Trophoblast cell (in vitro differentiated cells and primary cell): ENCODE results near the gene TAC4.

Source experiments
- DNase-seq, 2 donors: peaks; one replicate each; pipeline ENCODE4 v3.0.0-alpha.2; 2016
- H2AFZ ChIP-seq: 2 replicates; pipeline ENCODE4 v1.6.1; 2013; ENCODE audit warnings: low read length, moderate library complexity, mild to moderate bottlenecking; ENCODE audit not compliant: insufficient read depth, poor library complexity
- H2AK5ac ChIP-seq: 2 replicates; pipeline ENCODE4 v1.6.1; 2013; ENCODE audit warnings: mild to moderate bottlenecking, low read length
- H2BK120ac ChIP-seq: 2 replicates; pipeline ENCODE4 v1.6.1; 2013; ENCODE audit warnings: low read length, mild to moderate bottlenecking, moderate library complexity; ENCODE audit not compliant: insufficient read depth, poor library complexity
- H2BK12ac ChIP-seq: 2 replicates; pipeline ENCODE4 v1.6.1; 2013; ENCODE audit warnings: mild to moderate bottlenecking, low read length, moderate library complexity
- H2BK5ac ChIP-seq: 2 replicates; pipeline ENCODE4 v1.6.1; 2013; ENCODE audit warnings: low read length, low read depth, moderate library complexity, mild to moderate bottlenecking; ENCODE audit not compliant: poor library complexity
- H3K14ac ChIP-seq: 2 replicates; pipeline ENCODE4 v1.6.1; 2013; ENCODE audit warnings: mild to moderate bottlenecking, low read length
- H3K18ac ChIP-seq: 2 replicates; pipeline ENCODE4 v1.6.1; 2013; ENCODE audit warnings: mild to moderate bottlenecking, low read length
- H3K23ac ChIP-seq: 2 replicates; pipeline ENCODE4 v1.6.1; 2013; ENCODE audit warnings: low read length
- H3K27ac ChIP-seq: 2 replicates; pipeline ENCODE4 v1.5.1; 2013; ENCODE audit warnings: low read depth, mild to moderate bottlenecking, inconsistent platforms, low read length, moderate library complexity
- H3K27me3 ChIP-seq: 2 replicates; pipeline ENCODE4 v1.6.1; 2013; ENCODE audit warnings: inconsistent platforms, mild to moderate bottlenecking, low read length, moderate library complexity; ENCODE audit not compliant: insufficient read depth
- H3K36me3 ChIP-seq, 2 experiments: 1 replicate in 1 of 2; 2 replicates in 1 of 2; pipeline ENCODE4 v1.6.1; 2013; ENCODE audit warnings: low read length in 2 of 2, mild to moderate bottlenecking in 2 of 2, moderate library complexity in 1 of 2; ENCODE audit not compliant: insufficient read depth in 2 of 2, control insufficient read depth in 1 of 2
- H3K4ac ChIP-seq: 2 replicates; pipeline ENCODE4 v1.6.1; 2013; ENCODE audit warnings: low read depth, mild to moderate bottlenecking, low read length, moderate library complexity
- H3K4me1 ChIP-seq, 2 experiments: 1 replicate in 1 of 2; 2 replicates in 1 of 2; pipeline ENCODE4 v1.6.1; 2013; ENCODE audit warnings: low read length in 2 of 2, mild to moderate bottlenecking in 2 of 2, moderate library complexity in 1 of 2; ENCODE audit not compliant: insufficient read depth in 2 of 2, control insufficient read depth in 1 of 2
- H3K4me2 ChIP-seq: 2 replicates; pipeline ENCODE4 v1.6.1; 2013; ENCODE audit warnings: inconsistent platforms, mild to moderate bottlenecking, low read length, moderate library complexity
- H3K4me3 ChIP-seq: 2 replicates; pipeline ENCODE4 v1.5.1; 2013; ENCODE audit warnings: mild to moderate bottlenecking, low read depth, low read length, inconsistent platforms
- H3K79me1 ChIP-seq: one replicate; pipeline ENCODE4 v1.6.1; 2013; ENCODE audit warnings: low read length
- H3K79me2 ChIP-seq: 2 replicates; pipeline ENCODE4 v1.6.1; 2013; ENCODE audit warnings: low read length, mild to moderate bottlenecking; ENCODE audit not compliant: control insufficient read depth, insufficient read depth, poor library complexity
- H3K9ac ChIP-seq: 2 replicates; pipeline ENCODE4 v1.6.1; 2013; ENCODE audit warnings: mild to moderate bottlenecking, low read length
- H3K9me3 ChIP-seq: 2 replicates; pipeline ENCODE4 v1.6.1; 2013; ENCODE audit warnings: low read depth, mild to moderate bottlenecking, control low read depth, inconsistent platforms, low read length; ENCODE audit not compliant: insufficient read depth
- H4K12ac ChIP-seq: 2 replicates; pipeline ENCODE4 v1.6.1; 2013; ENCODE audit warnings: low read depth, mild to moderate bottlenecking, low read length, moderate library complexity
- H4K8ac ChIP-seq: 2 replicates; pipeline ENCODE4 v1.6.1; 2013; ENCODE audit warnings: low read depth, mild to moderate bottlenecking, low read length, moderate library complexity
- H4K91ac ChIP-seq: one replicate; pipeline ENCODE4 v1.6.1; 2013; ENCODE audit warnings: low read depth, mild to moderate bottlenecking, low read length, moderate library complexity
- WGBS: extraction: QIAGEN DNeasy Blood & Tissue Kit; methylation state at CpG from one replicate; pipeline ENCODE4 v1.1.7; 2013; ENCODE audit warnings: missing lambda C conversion rate; ENCODE audit not compliant: insufficient read length, insufficient coverage; ENCODE audit errors: extremely low coverage; 5-methylcytosine and 5-hydroxymethylcytosine counted together

TAC4 gene

DNA sequence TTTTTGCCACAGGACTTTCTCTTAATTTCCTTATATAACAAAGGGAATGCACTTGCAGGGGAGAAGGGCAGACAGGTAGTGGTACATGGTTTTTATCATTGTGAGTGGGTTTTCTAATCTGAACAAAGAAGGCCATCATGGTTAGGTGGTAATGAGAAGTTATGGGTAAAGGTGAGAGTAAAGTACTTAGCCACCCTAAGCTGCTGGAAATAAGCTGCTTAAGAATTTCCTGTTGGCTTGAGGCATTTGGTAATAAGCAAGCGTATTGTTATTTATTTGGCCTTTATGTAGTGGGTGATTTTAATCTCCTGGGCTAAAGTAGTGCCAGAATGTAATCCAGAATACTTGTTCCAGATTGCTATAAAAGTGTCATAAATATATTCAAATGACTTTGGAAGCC, 27.1 kb downstream of the TAC4 start:
- Histone ChIP-seq H2BK120ac (no peak overlapping the region), H3K4me2 (no peak overlapping the region), H2BK12ac (no peak overlapping the region), H3K27me3 (no peaks in the 10 kb centered on the region), H4K91ac (no peak overlapping the region), H3K79me2 (no peaks in the 10 kb centered on the region), H3K4me1 (peaks cover 4 to 7% of the 10 kb centered on the region in 2 experiments), H4K12ac (no peak overlapping the region), H3K27ac (no peak overlapping the region), H3K79me1 (peaks cover 1% of the 10 kb centered on the region), H2BK5ac (no peak overlapping the region), H3K9ac (no peak overlapping the region), H2AK5ac (no peak overlapping the region), H2AFZ (no peak overlapping the region), H3K4me3 (no peak overlapping the region), H4K8ac (no peak overlapping the region), H3K23ac (no peak overlapping the region), H3K4ac (no peak overlapping the region), H3K36me3 (peaks cover 17 to 24% of the 10 kb centered on the region in 2 experiments), H3K14ac (no peak overlapping the region), H3K18ac (no peak overlapping the region), H3K9me3 (no peaks in the 10 kb centered on the region)
- DNase-seq: no peak
- WGBS: no CpG with 5 or more reads among the region's 1 CpG

DNA sequence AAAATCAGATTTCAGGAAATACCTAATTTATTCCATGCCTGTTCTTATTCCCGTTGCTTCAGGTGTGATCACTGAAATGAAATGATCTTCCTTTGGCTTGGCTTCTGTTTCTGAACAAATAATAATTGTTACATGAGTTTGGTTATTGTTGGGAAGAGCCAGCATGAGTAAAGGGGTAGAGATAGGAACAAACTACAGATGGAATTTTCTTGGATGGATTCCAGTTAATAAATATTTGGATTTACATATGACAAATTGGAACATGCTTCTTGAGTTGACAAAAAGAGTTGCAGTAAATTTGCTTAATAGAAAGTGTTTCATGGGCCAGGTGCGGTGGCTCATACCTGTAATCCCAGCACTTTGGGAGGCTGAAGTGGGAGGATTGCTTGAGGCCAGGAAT, 28.2 kb downstream of the TAC4 start:
- Histone ChIP-seq H2AK5ac (no peak overlapping the region), H2BK5ac (no peak overlapping the region), H3K14ac (no peak overlapping the region), H3K4me1 (peaks cover 6 to 7% of the 10 kb centered on the region in 2 experiments), H3K23ac (no peak overlapping the region), H4K91ac (no peak overlapping the region), H3K27me3 (no peaks in the 10 kb centered on the region), H3K4me3 (no peak overlapping the region), H4K12ac (no peak overlapping the region), H2BK120ac (no peak overlapping the region), H2AFZ (no peak overlapping the region), H3K4ac (no peak overlapping the region), H3K36me3 (peaks cover 17 to 24% of the 10 kb centered on the region in 2 experiments), H3K79me2 (no peaks in the 10 kb centered on the region), H3K9ac (no peak overlapping the region), H3K79me1 (peaks cover 1% of the 10 kb centered on the region), H3K4me2 (no peak overlapping the region), H4K8ac (no peak overlapping the region), H3K27ac (no peak overlapping the region), H3K18ac (no peak overlapping the region), H3K9me3 (no peaks in the 10 kb centered on the region), H2BK12ac (no peak overlapping the region)
- no CpG with 5 or more reads among the region's 2 CpGs for WGBS
- DNase-seq: no peak

GRCh38 chr17:49819138-49819537, 28.7 kb downstream of the TAC4 start:
- H2AFZ ChIP-seq: no peak overlapping the region
- no peak overlapping the region for H4K12ac ChIP-seq
- no peak overlapping the region for H2BK120ac ChIP-seq
- no peak overlapping the region for H3K23ac ChIP-seq
- DNase-seq: no peak
- H3K4ac ChIP-seq: no peak overlapping the region
- no peak overlapping the region for H3K27ac ChIP-seq
- H3K18ac ChIP-seq: no peak overlapping the region
- H2BK5ac ChIP-seq: no peak overlapping the region
- no peaks in the 10 kb centered on the region for H3K27me3 ChIP-seq
- H3K9me3 ChIP-seq: no peaks in the 10 kb centered on the region
- no peak overlapping the region for H3K4me2 ChIP-seq
- no peak overlapping the region for H4K91ac ChIP-seq
- H3K4me3 ChIP-seq: no peak overlapping the region
- H4K8ac ChIP-seq: no peak overlapping the region
- H3K14ac ChIP-seq: no peak overlapping the region
- peaks cover 14 to 24% of the 10 kb centered on the region in 2 experiments for H3K36me3 ChIP-seq
- H3K79me1 ChIP-seq: peaks cover 1% of the 10 kb centered on the region
- no CpG with 5 or more reads among the region's 5 CpGs for WGBS
- peaks cover 6 to 7% of the 10 kb centered on the region in 2 experiments for H3K4me1 ChIP-seq
- H2AK5ac ChIP-seq: no peak overlapping the region
- H2BK12ac ChIP-seq: no peak overlapping the region
- H3K79me2 ChIP-seq: no peaks in the 10 kb centered on the region
- no peak overlapping the region for H3K9ac ChIP-seq

- DNase-seq: no peak
- H2AK5ac ChIP-seq: no peak overlapping the region
- no peak overlapping the region for H3K23ac ChIP-seq
- H2BK5ac ChIP-seq: no peak overlapping the region
- no peak overlapping the region for H3K9ac ChIP-seq
- H4K8ac ChIP-seq: no peak overlapping the region
- H3K79me2 ChIP-seq: no peaks in the 10 kb centered on the region
- no peak overlapping the region for H4K91ac ChIP-seq
- H3K27me3 ChIP-seq: no peaks in the 10 kb centered on the region
- no peak overlapping the region for H3K4me2 ChIP-seq
- H3K36me3 ChIP-seq: peaks cover 14 to 24% of the 10 kb centered on the region in 2 experiments
- H3K4me3 ChIP-seq: no peak overlapping the region
- H3K27ac ChIP-seq: no peak overlapping the region
- no peak overlapping the region for H3K14ac ChIP-seq
- peaks cover 1% of the 10 kb centered on the region for H3K79me1 ChIP-seq
- no CpG with 5 or more reads among the region's 4 CpGs for WGBS
- H2BK120ac ChIP-seq: no peak overlapping the region
- H3K4ac ChIP-seq: no peak overlapping the region
- no peaks in the 10 kb centered on the region for H3K9me3 ChIP-seq
- H4K12ac ChIP-seq: no peak overlapping the region
- H2AFZ ChIP-seq: no peak overlapping the region
- H3K4me1 ChIP-seq: peaks cover 6 to 7% of the 10 kb centered on the region in 2 experiments
- H3K18ac ChIP-seq: no peak overlapping the region
- H2BK12ac ChIP-seq: no peak overlapping the region
Measured at GRCh38 chr17:49817993-49818392, 29.9 kb downstream of the TAC4 start.
